Adrenal gland (tissue), 5 donors: Measurements from ENCODE around the gene CXCL11.

ENCODE experiments used
- CTCF ChIP-seq, 6 experiments: fragments of 450-650 bp in 4 of 6; fragments of 200-600 bp in 2 of 6; sonication (generic) in 1 of 6; IDR thresholded peaks; 1 replicate in 5 of 6; 2 replicates in 1 of 6; pipeline versions ENCODE4 v1.5.1 to v1.8.0; 2016 to 2021; ENCODE audit warnings: antibody characterized with exemption in 6 of 6, mild to moderate bottlenecking in 2 of 6, moderate library complexity in 1 of 6
- POLR2A ChIP-seq, 2 donors: fragments of 450-650 bp; IDR thresholded peaks; one replicate each; pipeline ENCODE4 v1.6.1; 2017; ENCODE audit warnings: antibody characterized with exemption in 2 of 2, mild to moderate bottlenecking in 2 of 2, moderate library complexity in 1 of 2
- donor health status: DM: no; HTN: no; CAD: no.

DNA sequence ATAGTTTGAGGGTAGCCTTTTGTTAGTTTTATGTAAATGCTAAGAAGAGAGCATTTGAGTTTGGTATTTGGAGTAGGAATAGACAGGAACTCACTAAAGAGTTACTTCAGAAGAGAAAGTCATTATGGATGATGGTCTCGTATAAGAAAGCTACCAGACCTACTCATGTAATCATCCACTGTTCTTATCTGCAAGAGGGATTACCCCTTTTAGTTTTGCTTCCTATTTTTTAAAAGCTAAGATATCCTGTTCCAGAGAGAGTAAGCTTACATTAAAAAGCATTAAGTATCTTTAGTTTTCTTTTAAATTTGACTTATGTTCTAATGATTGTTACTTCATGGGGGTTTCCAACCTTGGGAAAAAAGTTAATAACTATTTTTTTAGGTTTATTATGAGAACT, 26.1 kb upstream of the CXCL11 start:
- TF ChIP-seq CTCF (IDR thresholded peaks at IDR 0.05) (no peak), POLR2A (IDR thresholded peaks at IDR 0.05) (no peak)
